Central memory CD8-positive, alpha-beta T cell (primary cell): Measurements from ENCODE around the gene ITFG1.
A peak's percentile ranks its signal among the peaks of the same experiment; 100 is the strongest.
"Not testable (repeated sequence)": the region's sequence is repeated elsewhere in the genome, so short reads cannot be mapped to it uniquely, and the experiment has no call there.

Experiments used
- ATAC-seq: fragments of 150-1000 bp; cut with Tn5 transposase; replicated peaks from 2 replicates; pipeline ENCODE4 v1.10.0; 2022; ENCODE audit warnings: mild to moderate bottlenecking, moderate FRiP score, moderate number of reproducible peaks; ENCODE audit not compliant: poor library complexity, severe bottlenecking; ENCODE audit errors: extremely low read depth
- DNase-seq, 2 donors: peaks; one replicate each; pipeline ENCODE4 v3.0.0; 2021; ENCODE audit warnings: low spot score in 2 of 2
- H3K27ac Mint-ChIP-seq: one replicate; pipeline ENCODE4 v1.8.0; 2022; ENCODE audit warnings: low read depth, mild to moderate bottlenecking, moderate library complexity, mixed read lengths
- H3K27me3 Mint-ChIP-seq: one replicate; pipeline ENCODE4 v1.8.0; 2022; ENCODE audit warnings: mixed read lengths
- H3K36me3 Mint-ChIP-seq: one replicate; pipeline ENCODE4 v1.8.0; 2022; ENCODE audit warnings: mild to moderate bottlenecking, moderate library complexity, mixed read lengths; ENCODE audit not compliant: insufficient read depth
- H3K4me1 Mint-ChIP-seq: one replicate; pipeline ENCODE4 v1.8.0; 2022; ENCODE audit warnings: mixed read lengths
- H3K4me3 Mint-ChIP-seq: one replicate; pipeline ENCODE4 v1.8.0; 2022; ENCODE audit warnings: mild to moderate bottlenecking, moderate library complexity, mixed read lengths
- H3K9me3 Mint-ChIP-seq: one replicate; pipeline ENCODE4 v1.8.0; 2022; ENCODE audit warnings: mixed read lengths

Gene ITFG1

GRCh38 chr16:47468070-47468689, 7.3 kb upstream of the ITFG1 start:
- H3K9me3 Mint-ChIP-seq, H3K27ac Mint-ChIP-seq, DNase-seq, H3K4me3 Mint-ChIP-seq, ATAC-seq, H3K36me3 Mint-ChIP-seq, H3K27me3 Mint-ChIP-seq: not testable (repeated sequence)
- H3K4me1 Mint-ChIP-seq, result peaks cover 45% of the 10 kb centered on the region

DNA sequence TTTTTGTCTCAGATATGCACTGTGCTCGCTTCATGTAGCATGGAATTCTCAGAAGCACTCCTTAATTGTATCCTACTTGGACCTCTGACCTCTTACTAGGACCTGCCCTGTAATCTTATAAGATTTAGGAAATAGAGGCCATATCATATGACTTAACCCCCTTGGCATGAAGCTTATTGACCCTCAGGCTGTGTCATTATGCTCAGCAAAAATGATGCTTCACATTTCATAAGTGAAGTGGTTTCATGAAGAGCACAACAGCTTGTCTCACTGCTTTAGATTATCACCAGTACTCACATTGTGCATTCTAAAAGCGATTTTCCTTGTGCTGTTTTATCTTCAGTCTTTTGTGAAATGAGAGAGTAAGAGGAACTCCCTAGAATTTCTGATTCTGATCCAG, 6.6 kb upstream of the ITFG1 start:
- no peak overlapping the region for H3K27ac Mint-ChIP-seq
- H3K36me3 Mint-ChIP-seq, result peaks cover 6% of the 10 kb centered on the region
- ATAC-seq (no peak), DNase-seq (no peak)
- H3K9me3 Mint-ChIP-seq, result no peaks in the 10 kb centered on the region
- peaks cover 45% of the 10 kb centered on the region for H3K4me1 Mint-ChIP-seq
- H3K4me3 Mint-ChIP-seq, result no peak overlapping the region
- H3K27me3 Mint-ChIP-seq, result no peaks in the 10 kb centered on the region

DNA sequence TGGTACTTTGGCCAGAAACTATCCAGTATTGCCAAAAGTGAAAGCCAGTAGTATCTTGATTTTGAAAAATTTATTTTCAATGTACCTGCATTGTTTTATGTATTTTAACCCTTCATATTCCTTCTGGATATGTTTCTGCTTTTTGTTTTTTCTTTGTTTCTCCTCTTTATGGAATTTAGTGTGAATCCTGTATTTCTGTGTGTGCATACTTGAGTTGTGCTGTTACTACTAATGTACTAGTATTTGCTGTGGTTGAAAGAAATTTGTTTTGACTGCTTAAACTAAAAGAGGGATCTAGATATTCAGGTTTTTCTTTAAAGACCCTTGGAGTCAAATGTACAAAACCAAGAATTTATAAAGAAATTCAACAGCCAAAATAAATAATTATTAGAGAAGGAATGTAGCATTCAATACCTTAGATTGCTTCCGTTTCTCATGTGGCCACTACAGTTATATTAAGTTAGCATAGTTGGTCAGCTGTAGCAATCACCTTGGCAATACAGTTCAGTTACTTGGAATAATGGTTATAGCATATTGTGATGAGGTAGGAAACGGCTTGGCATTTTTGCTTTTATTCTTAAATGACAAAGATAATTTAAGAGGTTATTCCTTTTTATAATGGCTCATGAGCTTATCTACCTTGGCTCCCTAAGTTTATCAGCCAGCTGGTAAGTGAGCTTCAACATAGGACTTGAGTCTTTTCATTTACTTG, 5.2 kb upstream of the ITFG1 start:
- H3K4me3 Mint-ChIP-seq, result no peak overlapping the region
- H3K9me3 Mint-ChIP-seq, result no peaks in the 10 kb centered on the region
- no peaks in the 10 kb centered on the region for H3K27me3 Mint-ChIP-seq
- no peak for ATAC-seq
- peaks cover 13% of the 10 kb centered on the region for H3K36me3 Mint-ChIP-seq
- no peak for DNase-seq
- no peak overlapping the region for H3K27ac Mint-ChIP-seq
- peaks cover 50% of the 10 kb centered on the region for H3K4me1 Mint-ChIP-seq

DNA sequence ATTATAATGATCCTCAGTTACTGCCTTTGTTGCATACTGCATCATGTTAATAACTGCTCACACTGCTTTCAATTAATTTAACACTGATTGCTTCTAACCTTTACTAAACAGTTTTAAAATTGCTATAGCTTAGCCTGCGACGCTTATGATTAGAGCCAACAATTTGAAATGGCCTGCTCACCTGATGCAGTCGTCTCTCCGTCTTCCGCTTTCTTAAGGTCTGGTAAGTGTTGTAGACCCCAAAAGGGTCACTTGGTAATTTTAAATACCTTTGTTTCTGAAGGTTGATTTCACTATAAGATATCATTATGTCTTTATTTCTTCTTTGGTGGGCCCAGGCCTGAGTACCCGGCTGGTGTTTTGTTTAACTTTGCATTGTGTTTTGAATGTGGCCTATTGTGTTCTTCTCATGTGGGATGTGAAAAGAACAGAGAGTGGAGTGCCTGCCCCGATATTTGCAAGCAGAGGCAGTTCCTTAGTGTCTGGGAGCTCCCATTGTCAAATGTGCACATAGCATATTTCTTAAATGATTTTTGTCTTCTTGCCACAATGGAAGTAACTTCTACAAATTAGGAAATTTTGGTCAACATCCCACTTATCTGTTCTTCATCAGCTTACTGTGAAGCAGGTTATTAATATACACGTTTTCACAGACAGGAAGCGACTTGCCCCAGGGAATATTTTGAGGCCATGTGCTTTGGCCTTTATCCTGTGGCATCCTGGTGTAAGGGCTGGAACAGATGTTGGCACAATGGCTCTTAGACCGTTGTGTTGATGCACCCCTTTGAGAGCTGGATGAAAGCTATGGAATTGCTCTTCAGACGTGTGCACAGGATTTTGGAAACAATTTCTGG, 3.1 kb upstream of the ITFG1 start:
- Mint-ChIP-seq H3K36me3 (peaks cover 18% of the 10 kb centered on the region), H3K4me1 (peaks cover 47% of the 10 kb centered on the region), H3K9me3 (no peaks in the 10 kb centered on the region), H3K27me3 (no peaks in the 10 kb centered on the region), H3K4me3 (no peak overlapping the region), H3K27ac (no peak overlapping the region)
- DNase-seq, result no peak
- ATAC-seq, result no peak

- Mint-ChIP-seq H3K9me3 (no peaks in the 10 kb centered on the region), H3K27me3 (no peaks in the 10 kb centered on the region), H3K36me3 (peaks cover 27% of the 10 kb centered on the region), H3K4me1 (peaks cover 48% of the 10 kb centered on the region), H3K4me3 (peak overlapping the region; percentile 86), H3K27ac (peak overlapping the region; percentile 97)
- ATAC-seq (peak; percentile 10), DNase-seq (no peak)
These were observed 869 bp upstream of the ITFG1 start for GRCh38 chr16:47461598-47462266.

DNA sequence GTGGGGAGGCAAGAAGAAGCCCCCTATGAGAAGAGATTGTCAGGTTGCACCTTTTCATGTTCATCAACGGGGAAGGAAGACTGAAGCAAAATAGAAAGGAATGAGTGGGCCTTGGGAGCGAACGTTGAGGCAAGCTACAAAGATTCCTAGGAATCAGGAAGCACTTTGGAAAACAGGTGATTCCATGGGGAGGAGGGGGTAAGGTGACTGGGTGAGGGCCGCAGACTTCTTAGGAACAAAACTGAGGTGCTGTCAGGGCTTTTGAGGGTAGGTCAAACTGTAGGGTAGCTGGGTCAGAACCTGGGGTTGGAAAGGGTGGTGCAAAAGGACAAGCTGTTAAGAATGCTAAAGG, 528 bp downstream of the ITFG1 start:
- no peak for ATAC-seq
- Mint-ChIP-seq H3K4me1 (peaks cover 47% of the 10 kb centered on the region), H3K36me3 (peaks cover 35% of the 10 kb centered on the region), H3K9me3 (no peaks in the 10 kb centered on the region), H3K4me3 (peak overlapping the region; percentile 86), H3K27me3 (no peaks in the 10 kb centered on the region), H3K27ac (peak overlapping the region; percentile 97)
- peak in 1 of 2 donors; percentile 15 for DNase-seq

DNA sequence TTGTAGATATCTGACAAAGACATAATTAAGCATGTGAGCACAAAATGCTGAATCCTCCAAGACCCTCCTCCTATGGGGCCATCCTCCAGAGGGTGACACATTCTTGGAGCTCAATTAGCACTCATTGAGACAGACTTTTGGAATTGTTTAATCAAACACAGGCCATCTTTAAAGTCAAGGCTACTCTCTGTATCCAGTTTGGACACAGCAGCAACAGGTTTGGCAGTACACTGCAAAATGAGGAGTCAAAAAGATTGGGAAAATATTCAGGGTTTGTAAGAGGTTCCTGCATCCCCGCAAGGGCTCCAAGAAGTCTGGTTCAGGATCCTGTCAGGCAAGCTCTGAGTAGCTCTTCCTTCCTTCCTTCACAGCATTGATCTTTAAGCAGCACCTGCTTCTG, 1.3 kb downstream of the ITFG1 start:
- Mint-ChIP-seq H3K4me1 (peaks cover 50% of the 10 kb centered on the region), H3K9me3 (no peaks in the 10 kb centered on the region), H3K4me3 (peak overlapping the region; percentile 86), H3K36me3 (peaks cover 38% of the 10 kb centered on the region), H3K27me3 (no peaks in the 10 kb centered on the region), H3K27ac (peak overlapping the region; percentile 97)
- DNase-seq (no peak), ATAC-seq (no peak)

DNA sequence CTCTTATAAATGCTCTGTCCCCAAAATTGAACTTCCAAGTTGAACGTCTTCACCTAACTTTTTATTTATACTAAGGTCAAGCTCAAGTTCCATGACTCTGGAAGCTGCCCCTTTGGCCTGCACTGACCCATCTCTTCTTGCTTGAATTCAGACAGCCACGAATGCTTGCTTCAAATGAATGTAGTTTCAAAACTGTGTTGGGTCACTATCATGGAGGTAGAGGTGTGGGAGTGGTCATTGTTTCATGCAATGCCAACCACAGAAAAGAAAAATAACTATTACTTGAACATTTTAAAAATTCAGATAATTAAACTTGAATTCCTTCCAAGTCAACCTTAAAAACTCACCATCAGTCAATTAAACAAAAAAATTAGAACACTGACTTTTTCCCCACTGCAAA, 2.5 kb downstream of the ITFG1 start:
- Mint-ChIP-seq H3K36me3 (peaks cover 46% of the 10 kb centered on the region), H3K4me3 (no peak overlapping the region), H3K4me1 (peaks cover 43% of the 10 kb centered on the region), H3K27ac (no peak overlapping the region), H3K9me3 (no peaks in the 10 kb centered on the region), H3K27me3 (no peaks in the 10 kb centered on the region)
- DNase-seq (no peak), ATAC-seq (no peak)

GRCh38 chr16:47449788-47450187, 11.1 kb downstream of the ITFG1 start:
- H3K4me3 Mint-ChIP-seq, result no peak overlapping the region
- H3K4me1 Mint-ChIP-seq, result peaks cover 20% of the 10 kb centered on the region
- no peaks in the 10 kb centered on the region for H3K9me3 Mint-ChIP-seq
- DNase-seq (no peak), ATAC-seq (no peak)
- H3K36me3 Mint-ChIP-seq, result peaks cover 36% of the 10 kb centered on the region
- no peaks in the 10 kb centered on the region for H3K27me3 Mint-ChIP-seq
- no peak overlapping the region for H3K27ac Mint-ChIP-seq

- Mint-ChIP-seq H3K4me3 (no peak overlapping the region), H3K9me3 (no peaks in the 10 kb centered on the region), H3K27me3 (no peaks in the 10 kb centered on the region), H3K27ac (no peak overlapping the region), H3K4me1 (peaks cover 20% of the 10 kb centered on the region), H3K36me3 (peaks cover 33% of the 10 kb centered on the region)
- DNase-seq (no peak), ATAC-seq (no peak)
These were observed 11.9 kb downstream of the ITFG1 start for GRCh38 chr16:47448830-47449575.

DNA sequence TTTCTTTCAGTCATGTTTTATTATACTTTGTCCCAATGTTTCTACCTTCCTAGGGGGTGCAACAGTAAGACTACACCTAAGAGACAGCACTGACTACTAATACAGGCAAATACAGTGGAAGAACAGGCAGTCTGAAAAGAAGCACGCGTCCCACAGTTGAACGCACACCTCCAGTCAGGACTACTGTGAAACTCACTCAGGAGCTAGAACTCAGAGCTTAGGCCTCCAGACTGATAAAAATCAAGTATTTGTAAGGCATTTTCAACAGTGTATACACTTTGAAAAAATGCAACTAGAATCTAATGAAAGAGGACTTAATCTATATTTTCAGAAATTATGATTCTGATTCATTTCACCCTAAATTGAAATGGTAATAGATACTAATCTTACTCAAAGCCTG, 14.4 kb downstream of the ITFG1 start:
- DNase-seq, result no peak
- Mint-ChIP-seq H3K9me3 (no peaks in the 10 kb centered on the region), H3K4me3 (no peak overlapping the region), H3K4me1 (peaks cover 31% of the 10 kb centered on the region), H3K27ac (no peak overlapping the region), H3K36me3 (peaks cover 17% of the 10 kb centered on the region), H3K27me3 (no peaks in the 10 kb centered on the region)
- no peak for ATAC-seq

DNA sequence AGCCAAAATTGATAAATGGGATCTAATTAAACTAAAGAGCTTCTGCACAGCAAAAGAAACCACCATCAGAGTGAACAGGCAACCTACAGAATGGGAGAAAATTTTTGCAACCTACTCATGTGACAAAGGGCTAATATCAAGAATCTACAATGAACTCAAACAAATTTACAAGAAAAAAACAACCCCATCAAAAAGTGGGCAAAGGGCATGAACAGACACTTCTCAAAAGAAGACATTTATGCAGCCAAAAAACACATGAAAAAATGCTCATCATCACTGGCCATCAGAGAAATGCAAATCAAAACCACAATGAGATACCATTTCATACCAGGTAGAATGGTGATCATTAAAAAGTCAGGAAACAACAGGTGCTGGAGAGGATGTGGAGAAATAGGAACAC, 18.0 kb downstream of the ITFG1 start:
- not testable (repeated sequence) for H3K36me3 Mint-ChIP-seq

More for the DNA sequence above, 18.0 kb downstream of the ITFG1 start:
- not testable (repeated sequence) for H3K27ac Mint-ChIP-seq, H3K9me3 Mint-ChIP-seq, ATAC-seq, H3K4me3 Mint-ChIP-seq, H3K27me3 Mint-ChIP-seq, DNase-seq
- peaks cover 38% of the 10 kb centered on the region for H3K4me1 Mint-ChIP-seq
